Measurements from ENCODE around the gene MAGIX.
"Not testable (repeated sequence)": the region's sequence is repeated elsewhere in the genome, so short reads cannot be mapped to it uniquely, and the experiment has no call there.

MAGIX gene

DNA sequence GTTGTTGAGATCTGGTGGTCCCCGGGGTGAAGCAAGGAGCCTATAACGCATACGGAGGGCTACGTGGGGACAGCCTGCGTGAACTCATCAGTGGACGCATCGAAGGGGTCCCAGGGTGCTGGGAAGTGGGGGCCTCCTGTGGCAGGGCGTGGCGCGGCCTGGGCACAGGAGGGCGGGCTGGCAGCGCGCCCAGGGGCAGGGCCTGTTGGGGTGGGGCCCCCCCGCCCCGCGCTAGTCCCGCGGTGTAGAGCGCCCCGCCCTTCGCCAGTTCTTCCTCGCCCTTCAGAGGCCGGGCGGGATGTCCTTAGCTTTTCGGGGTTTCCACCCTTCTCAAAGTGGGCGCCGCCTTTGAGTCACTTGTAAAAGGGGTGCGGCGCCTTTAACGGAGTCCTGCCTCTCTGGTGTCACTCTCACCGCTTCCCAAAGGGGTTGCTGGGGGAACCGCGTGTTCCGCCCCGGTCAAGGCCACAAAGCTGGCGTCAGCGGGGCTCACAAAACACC is 9.8 kb downstream of the MAGIX start:
- Histone ChIP-seq H3K4me1 (no peaks in the 10 kb centered on the region), H3K27me3 (no peaks in the 10 kb centered on the region), H3K4me3 (ENCODE audit: low read depth, low read length) (peak overlapping the region; percentile 65), H3K9me3 (no peaks in the 10 kb centered on the region), H3K36me3 (no peaks in the 10 kb centered on the region; the same call in none of the 2 replicates)
- TF ChIP-seq, protein P1, sequence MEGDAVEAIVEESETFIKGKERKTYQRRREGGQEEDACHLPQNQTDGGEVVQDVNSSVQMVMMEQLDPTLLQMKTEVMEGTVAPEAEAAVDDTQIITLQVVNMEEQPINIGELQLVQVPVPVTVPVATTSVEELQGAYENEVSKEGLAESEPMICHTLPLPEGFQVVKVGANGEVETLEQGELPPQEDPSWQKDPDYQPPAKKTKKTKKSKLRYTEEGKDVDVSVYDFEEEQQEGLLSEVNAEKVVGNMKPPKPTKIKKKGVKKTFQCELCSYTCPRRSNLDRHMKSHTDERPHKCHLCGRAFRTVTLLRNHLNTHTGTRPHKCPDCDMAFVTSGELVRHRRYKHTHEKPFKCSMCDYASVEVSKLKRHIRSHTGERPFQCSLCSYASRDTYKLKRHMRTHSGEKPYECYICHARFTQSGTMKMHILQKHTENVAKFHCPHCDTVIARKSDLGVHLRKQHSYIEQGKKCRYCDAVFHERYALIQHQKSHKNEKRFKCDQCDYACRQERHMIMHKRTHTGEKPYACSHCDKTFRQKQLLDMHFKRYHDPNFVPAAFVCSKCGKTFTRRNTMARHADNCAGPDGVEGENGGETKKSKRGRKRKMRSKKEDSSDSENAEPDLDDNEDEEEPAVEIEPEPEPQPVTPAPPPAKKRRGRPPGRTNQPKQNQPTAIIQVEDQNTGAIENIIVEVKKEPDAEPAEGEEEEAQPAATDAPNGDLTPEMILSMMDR (IDR thresholded peaks at IDR 0.05; ENCODE audit: low read depth, low read length): no peak
- peak; percentile 28 for DNase-seq

DNA sequence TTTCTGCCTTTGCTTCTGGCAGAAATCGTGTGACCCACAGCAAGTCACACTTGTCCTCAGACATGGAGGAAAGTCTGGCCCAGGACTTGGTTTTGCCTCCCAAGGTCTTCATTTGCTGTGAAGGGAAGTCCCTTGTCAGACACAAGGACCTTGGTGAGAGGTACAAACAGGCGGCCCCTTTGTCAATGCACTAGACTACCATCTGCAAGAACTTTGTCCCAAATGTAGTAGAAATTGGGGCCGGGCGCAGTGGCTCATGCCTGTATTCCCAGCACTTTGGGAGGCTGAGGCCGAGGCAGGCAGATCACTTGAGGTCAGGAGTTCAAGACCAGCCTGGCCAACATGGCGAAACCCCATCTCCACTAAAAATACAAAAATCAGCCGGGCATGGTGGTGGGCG is 11.0 kb downstream of the MAGIX start:
- H3K36me3 ChIP-seq; H3K9me3 ChIP-seq; H3K27me3 ChIP-seq; H3K4me3 ChIP-seq (ENCODE audit: low read depth, low read length); DNase-seq; H3K4me1 ChIP-seq: not testable (repeated sequence)

DNA sequence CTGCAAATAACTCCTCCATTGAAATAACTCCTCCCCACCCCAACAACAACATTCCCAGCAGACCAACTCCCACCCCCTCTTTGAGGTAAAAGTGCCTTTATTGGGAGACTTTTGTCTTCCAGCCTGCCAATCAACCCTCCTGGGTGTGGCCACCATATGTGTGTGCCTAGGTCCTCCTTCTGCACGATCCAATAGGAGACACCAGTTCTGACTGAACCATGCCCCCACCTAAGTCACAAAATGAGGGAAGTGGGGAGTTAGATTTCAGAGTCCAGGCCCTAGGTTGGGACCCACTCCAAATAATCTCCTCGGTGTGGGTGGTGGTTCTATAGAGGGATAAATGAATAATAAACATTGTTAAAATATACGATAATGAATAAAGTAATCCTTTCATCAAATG is 12.2 kb downstream of the MAGIX start:
- DNase-seq: no peak
- H3K4me1 ChIP-seq: no peaks in the 10 kb centered on the region
- no peak overlapping the region for H3K4me3 ChIP-seq (ENCODE audit: low read depth, low read length)
- TF ChIP-seq, protein P1 (IDR thresholded peaks at IDR 0.05; ENCODE audit: low read depth, low read length): no peak
- no peaks in the 10 kb centered on the region for H3K9me3 ChIP-seq
- H3K27me3 ChIP-seq: no peaks in the 10 kb centered on the region
- no peaks in the 10 kb centered on the region; the same call in none of the 2 replicates for H3K36me3 ChIP-seq

DNA sequence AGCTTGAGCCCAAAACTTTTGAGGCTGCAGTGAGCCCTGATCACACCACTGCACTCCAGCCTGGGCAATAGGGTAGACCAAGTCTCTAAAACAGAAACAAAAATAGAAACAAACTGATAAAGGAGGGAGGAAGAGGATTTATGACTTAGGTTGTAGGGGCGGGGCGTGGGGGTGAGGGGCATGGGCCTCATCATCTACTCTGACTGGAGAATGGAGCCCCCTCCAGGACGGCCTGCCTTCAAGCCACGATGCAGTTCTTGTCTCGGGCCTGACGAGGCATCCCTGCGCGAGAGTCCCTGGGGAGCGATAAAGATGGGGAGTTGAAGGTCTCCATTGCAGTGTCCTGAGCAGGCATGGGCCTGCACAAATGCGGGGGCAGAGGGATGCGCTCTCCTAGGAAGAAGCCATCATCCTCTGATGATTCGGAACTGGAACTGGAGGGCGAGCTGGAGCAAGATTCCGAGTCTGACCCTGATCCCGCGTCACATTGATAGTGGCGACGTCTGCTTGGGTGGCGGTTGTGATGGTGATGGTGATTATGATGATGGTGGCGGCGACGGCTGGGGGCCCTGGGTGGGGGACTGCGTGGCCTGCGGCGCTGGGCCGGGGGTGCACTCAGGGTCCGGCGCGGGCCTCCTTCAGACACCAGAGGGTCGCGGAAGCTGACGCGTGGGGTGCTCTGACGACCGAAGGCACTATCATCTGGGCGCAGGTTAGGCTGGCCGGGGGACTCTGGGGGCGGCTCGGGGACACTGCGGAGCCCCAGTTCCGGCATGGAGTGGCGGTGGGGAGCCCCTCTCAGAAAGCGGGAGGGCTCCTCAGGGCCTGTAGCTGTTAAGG is 13.1 kb downstream of the MAGIX start:
- Histone ChIP-seq H3K4me3 (ENCODE audit: low read depth, low read length) (no peak overlapping the region), H3K36me3 (no peaks in the 10 kb centered on the region; the same call in none of the 2 replicates), H3K4me1 (no peaks in the 10 kb centered on the region), H3K9me3 (no peaks in the 10 kb centered on the region), H3K27me3 (no peaks in the 10 kb centered on the region)
- peak; percentile 25 for DNase-seq
- TF ChIP-seq, protein P1 (IDR thresholded peaks at IDR 0.05; ENCODE audit: low read depth, low read length): no peak

DNA sequence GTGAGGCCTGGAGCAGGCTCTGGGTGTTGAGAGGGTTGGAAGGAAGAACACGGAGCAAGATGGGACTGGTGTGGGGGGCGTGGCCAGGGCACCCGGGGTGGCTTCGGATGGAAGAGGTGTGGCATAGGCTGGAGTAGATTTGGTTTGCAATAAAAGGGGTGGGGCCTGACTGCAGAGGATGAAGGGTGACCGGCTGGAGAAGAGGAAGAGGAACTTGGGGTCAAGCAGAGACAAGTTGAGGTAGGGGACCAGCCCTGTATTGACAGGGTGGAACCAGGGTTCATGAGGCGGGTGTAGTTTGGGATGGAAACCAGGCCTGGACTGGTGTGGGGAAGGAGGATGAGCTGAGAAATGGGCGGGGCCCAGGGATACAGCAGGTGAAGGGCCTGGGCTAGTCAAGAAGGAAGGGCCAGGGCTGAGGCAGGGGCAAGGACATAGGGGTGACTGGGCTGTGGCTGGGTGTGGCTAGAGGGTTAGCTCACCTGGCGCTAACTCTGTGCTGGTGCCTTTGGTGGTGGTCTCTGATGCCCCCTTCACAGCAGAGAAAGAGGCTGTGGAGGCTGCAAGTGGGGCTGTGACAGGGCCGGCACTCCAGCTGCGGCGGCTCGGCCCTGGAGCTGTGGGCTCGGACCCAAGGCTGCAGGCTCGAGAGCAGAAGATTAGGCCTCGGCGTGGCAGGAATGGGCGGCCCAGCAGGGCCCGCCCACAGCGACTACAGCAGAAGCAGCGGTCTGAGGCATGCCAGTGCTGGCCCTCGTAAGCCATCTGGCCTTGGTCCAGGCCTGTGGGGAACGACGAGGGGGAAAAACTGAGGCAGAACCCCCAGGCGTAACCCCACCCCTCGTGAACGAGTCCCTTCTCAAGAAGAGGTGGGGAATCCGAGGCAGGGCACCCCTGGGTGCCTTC is 14.1 kb downstream of the MAGIX start:
- H3K36me3 ChIP-seq: no peaks in the 10 kb centered on the region; the same call in none of the 2 replicates
- TF ChIP-seq, protein P1 (IDR thresholded peaks at IDR 0.05; ENCODE audit: low read depth, low read length): no peak
- H3K4me3 ChIP-seq (ENCODE audit: low read depth, low read length): no peak overlapping the region
- H3K4me1 ChIP-seq: no peaks in the 10 kb centered on the region
- H3K9me3 ChIP-seq: no peaks in the 10 kb centered on the region
- no peaks in the 10 kb centered on the region for H3K27me3 ChIP-seq
- peak; percentile 35 for DNase-seq

DNA sequence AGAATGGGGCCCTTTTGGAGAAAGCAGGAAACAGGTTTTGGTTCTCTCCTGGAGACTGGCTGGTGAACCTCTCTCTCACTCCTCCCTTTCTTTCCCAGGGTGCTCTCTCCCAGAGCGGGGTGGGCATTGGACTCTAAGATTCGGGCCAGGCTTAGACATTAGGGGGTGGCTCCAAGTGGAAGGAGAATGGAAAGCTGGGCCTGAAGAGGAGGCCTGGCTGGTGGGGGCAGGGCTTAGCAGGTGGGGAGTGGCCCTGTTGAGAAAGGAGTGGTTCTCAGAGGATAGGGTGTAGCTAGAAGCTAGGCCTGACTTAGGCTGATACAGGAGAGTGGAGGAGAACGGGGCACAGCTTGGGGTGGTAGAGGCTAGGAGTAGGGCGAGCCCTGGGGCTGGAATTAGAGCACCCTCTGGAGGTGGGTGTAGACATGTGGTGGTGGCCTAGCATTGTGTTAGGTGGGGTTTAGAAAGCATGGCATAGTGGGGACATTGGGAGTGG is 14.8 kb downstream of the MAGIX start:
- H3K9me3 ChIP-seq: no peaks in the 10 kb centered on the region
- no peak overlapping the region for H3K4me3 ChIP-seq (ENCODE audit: low read depth, low read length)
- H3K4me1 ChIP-seq: no peaks in the 10 kb centered on the region
- no peaks in the 10 kb centered on the region; the same call in none of the 2 replicates for H3K36me3 ChIP-seq
- no peaks in the 10 kb centered on the region for H3K27me3 ChIP-seq
- TF ChIP-seq, protein P1 (IDR thresholded peaks at IDR 0.05; ENCODE audit: low read depth, low read length): no peak
- no peak for DNase-seq
